Right kidney (tissue), 9 donors: Measurements from ENCODE around the gene CDH10.

ENCODE experiments used
- DNase-seq: peaks from one replicate; pipeline ENCODE4 v3.0.0-alpha.2; 2016
- long read RNA-seq, 8 donors: transcript quantifications; one replicate each; lab custom pipeline, GENCODE V29; 2026

CDH10 gene
- long read RNA-seq, donor 1, partial matches to known transcripts = 0 of 1 reads
- long read RNA-seq, donor 1, other reads (novel, unspliced or antisense) = 0 of 1 reads
- long read RNA-seq, donor 2, partial matches to known transcripts = 0 of 2 reads
- long read RNA-seq, donor 2, other reads (novel, unspliced or antisense) = 0 of 2 reads
- long read RNA-seq, donor 3 = 0 reads
- long read RNA-seq, donor 4, partial matches to known transcripts = 0 of 1 reads
- long read RNA-seq, donor 4, other reads (novel, unspliced or antisense) = 0 of 1 reads
- long read RNA-seq, donor 5, partial matches to known transcripts = 0 of 1 reads
- long read RNA-seq, donor 5, other reads (novel, unspliced or antisense) = 0 of 1 reads
- long read RNA-seq, donor 6, partial matches to known transcripts = 0 of 2 reads
- long read RNA-seq, donor 6, other reads (novel, unspliced or antisense) = 0 of 2 reads
- long read RNA-seq, donor 7 = 0 reads
- long read RNA-seq, donor 8 = 0 reads

DNA sequence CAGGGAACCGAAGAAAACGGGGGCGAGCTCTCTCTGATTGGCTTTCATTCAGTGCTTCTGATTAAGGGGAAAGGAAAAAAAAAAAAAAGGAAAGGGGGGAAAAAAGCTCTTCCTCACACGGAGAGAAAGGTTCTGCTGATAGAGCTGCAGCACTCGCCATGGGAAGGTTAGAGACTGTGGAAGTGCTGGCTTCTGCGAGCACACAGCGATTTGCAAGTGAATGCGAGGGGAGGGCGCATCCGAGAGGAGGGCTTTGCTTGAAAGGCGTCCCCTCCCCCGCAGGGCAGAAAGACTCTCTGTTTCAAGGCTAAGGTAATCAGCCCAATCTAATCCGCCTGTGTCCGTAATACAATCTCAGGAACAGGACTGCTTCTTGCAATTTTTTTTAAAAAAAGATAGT, at the start of gene CDH10:
Gene CDH10 (minus strand): TSS at position 218 of the 400 bp plus-strand sequence. CDS start 51,488 bp downstream, outside the sequence.
- peak; percentile 45 for DNase-seq

DNA sequence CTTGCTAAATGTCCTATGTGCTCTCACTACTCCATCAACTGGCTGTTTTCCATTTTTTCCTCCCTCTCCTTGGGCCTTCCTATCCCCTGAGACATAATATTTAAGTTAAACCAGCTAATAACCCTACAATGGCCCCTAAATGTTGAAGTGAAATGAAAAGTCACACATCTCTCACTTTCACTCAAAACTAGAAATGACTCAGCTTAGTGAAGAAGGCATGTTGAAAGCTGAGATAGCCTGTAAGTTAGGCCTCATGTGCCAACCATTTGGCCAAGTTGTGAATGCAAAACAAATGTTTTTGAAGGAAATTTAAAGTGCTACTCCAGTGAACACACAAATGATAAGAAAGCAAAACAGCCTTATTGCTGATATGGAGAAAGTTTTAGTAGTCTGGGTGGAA, 48.8 kb upstream of the CDH10 start:
- no peak for DNase-seq

DNA sequence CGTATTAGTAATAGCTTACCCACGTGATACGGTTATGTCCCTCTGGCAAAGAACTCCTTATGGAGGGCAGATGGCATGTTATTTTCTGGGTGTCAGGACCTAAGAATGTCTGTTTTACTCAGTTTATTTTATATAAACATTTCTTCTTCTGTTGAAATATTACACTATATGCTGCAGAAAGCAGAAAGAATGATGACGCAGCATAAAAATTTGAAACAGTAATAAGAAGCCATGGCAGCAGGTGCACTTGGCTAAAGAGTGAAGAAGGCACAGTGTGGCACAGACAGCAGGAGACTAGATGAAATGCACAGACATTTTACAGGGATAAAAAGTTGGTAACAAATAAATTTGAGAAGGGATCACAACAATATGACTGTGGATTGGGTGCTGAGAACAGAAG, 46.3 kb upstream of the CDH10 start:
- DNase-seq = no peak

DNA sequence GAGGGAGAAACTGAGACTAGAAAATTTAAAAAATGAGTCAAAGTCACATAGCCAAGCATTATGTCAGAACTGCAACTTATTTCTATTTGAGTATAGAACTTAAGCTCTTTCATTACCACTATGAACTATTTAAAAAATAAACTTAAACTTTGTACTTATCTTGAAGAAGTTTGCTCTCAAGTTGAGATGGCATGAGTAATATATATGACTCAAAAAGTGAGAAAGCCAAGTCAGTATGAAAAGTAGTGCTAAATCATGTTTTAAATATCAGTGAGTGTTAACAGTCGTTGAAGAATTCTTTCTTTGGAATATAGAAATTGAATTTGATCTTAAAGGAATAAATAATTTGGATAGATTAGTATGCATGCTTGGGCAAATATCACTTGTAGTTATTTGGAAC, 36.3 kb upstream of the CDH10 start:
- no peak for DNase-seq

DNA sequence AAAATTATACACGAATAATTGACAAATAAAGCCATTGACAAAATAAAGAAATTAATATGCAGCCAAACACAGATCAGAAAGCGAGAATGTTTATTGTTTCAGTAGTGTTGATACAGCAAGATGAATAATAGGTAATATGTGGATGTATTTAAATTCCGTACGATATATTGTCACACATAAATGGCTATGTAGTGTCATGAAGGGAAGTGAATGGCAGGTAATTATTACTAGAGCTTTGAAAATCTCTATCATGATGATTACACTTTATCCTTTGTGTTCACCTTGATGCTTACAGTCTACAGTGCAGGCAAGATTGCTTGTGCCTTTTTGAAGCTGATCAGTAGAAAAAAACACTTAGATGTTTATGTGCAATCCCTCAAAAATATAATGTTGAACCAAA, 23.3 kb upstream of the CDH10 start:
- DNase-seq = no peak

DNA sequence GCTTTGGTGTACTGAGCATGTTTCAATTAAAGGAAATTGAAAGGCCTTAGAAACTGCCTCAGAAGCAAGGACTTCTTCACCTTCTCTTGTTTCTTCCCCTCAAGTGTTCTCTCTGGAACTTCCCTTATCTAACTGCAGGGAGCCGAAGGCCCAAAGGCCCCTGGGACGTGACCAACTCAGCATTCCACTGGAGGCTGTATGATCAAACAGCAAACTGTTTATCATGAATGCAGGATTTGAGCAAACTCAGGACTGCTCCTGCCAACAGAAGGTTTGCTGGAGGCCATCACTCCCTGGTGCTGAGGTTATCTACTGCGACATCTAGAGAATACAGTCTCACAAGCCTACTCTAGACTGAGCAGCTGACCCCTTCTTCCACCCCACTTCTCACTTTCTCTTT, 4.8 kb upstream of the CDH10 start:
- DNase-seq = no peak

DNA sequence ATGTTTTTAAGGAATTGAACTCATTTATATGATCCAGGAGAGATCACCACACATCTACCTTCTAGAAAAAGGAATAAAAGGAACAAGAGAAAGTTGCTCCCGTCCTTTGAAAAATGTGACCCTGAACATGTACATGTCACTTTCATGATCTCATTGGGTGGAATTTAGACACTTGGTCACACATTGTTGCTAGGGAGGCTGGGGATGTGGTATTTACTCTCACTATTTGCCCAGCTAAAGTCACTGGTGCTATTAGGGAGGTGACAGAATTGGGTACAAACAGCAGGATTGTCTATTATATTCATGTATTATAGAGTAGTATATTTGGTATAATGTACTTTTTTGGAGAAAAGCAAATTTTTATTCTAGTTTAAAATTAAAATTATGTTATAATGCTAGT, 2.1 kb upstream of the CDH10 start:
- no peak for DNase-seq

DNA sequence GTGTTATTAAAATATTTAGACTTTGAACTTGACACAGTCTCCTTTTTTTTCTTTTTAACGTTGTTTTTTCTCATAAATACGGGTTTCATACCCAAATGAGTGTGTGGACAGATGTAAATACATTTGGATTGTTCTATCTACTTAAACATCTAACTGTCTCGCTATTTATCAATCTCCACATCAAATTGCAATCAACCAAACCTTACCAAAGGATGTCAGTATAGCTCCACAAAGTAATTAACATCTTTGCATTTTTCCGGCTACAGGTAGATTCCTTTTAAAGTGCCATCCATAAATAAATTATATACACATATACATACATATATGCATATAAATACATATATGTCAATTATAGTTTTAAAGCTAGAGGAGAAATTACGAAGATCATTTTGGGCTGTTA, 705 bp upstream of the CDH10 start:
- DNase-seq = no peak

DNA sequence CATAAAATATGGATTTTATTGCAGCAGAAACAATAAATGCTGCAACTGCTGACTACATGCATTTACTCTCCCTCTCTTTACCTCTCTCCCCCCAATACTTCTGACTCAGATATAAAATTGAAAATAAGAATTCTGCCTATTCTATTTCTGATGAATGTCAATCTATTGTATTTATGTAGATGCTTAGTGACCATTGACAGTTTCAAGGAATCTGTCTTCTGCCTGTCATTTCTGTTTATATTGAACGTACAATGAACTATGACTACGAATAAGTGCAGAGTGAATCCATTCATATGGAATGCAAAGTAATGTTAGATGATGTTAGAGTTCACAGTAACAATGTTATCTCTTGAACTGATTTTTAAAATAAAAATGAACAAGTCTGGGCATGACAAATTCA, 898 bp downstream of the CDH10 start:
- DNase-seq = no peak

DNA sequence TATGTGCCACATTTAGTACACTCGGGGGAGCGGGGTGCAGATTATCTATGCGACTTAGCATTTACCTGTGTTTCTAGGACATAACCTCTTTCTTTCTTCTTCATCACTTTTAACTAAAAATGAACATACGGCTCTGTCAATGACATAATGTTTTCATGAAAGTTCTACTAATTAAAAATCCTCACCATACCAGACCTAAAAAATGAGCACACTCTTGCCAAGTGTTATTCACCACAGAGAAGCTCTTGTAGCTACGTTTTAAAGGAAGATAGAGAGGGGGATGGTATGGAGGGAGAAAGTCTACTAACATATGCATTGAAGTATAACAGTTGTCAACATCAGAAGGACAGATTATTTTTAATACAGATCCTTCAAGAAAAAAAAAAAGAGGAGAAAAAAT, 1.6 kb downstream of the CDH10 start:
- DNase-seq = no peak

DNA sequence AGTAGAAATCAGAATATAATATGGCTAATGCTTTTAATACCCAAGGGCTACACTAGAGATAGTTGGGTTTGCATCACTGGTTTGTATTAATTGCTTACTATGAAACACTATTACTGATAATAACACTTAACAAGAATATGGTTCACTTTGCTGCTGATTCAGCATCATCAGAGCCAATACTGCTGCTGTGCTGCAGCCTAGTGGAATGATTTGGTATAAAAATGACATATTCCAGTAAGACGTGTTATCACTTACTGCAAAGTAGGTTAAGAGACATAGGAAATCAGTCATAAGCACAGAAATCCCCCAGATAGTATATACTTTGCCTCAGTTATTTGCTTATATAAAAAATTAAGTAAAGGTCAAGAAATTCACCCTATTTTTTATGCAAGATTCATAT, 2.8 kb downstream of the CDH10 start:
- DNase-seq = no peak

DNA sequence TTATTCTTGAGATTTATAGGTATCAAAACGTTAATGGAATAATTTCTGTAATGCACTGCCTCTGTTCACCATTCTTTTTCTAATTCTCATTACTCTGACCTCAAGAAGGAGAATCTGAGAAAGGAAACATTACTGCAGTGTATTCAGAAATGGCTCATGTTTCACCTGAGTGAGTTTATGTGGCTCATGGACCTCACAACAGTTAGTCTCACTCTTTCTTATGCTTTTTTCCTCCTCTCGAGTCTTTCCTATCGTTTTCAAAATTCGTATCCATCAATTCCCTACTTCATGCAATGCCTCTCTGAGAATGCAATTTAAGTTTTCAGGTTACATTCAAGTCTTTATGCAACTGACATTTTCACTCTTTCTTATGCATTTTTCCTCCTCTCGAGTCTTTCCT, 9.6 kb downstream of the CDH10 start:
- no peak for DNase-seq

DNA sequence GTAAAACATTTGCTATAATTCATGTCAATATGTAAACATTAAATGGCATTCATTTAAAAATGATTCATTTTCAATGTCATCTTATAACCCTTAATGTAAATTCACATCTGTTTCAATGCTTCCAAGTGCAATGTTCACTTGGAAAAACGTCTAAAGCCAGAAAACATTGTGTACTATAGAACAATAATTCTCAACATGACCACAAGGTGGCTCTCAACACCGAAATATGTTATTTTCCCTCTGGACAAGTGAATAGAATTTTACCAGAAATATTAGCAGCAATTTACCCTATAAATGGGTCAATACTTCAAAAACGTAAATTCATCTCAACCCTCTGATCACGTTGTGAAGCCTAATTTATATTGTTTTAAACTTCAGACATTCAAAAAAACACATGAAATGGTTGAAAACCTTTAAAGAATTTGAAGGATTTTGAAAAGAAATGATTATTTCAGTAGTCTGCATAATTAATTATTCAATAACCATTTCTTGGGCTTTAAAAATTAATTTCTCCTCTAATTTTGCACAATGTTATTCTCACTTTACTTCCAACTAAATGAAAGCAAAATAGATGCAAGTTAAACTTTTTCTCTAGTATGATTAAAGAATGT, 11.0 kb downstream of the CDH10 start:
- DNase-seq = no peak

DNA sequence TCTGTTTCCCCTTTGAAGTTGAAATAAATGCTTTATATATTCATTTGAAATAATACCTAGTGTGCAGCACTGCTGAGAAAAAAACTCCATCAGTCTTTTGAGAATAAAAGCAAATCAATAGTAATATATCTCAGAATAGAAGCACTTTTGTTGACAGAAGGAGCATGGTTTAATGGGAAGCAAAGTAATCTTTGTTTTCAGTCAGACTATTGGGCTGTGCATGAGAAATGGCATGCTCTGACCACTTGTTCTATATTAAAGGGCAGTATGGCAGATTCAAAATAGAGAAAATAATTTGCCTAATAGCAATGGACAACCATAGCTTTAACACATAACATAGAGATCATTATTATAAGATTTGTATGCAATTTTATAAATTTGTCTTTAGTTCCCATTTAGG, 12.4 kb downstream of the CDH10 start:
- no peak for DNase-seq

DNA sequence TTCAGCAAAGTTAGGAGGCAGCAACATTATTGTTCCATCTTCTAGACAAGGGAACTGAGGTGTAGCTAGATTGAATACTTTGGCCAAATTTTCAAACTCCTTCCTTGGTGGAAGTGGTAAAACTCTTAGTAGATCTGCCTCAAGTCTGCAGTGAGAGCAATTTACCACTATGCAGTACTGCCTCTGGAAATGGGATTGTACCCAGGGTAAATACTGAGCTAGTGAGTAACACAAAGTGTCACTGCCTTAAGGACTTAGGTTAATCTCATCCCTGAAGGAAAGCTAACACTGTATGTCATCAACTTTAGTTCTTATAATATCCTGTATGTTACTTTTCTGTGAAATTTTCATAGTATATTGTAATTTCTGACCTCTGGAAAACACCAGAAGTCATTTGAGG, 13.9 kb downstream of the CDH10 start:
- DNase-seq = no peak

DNA sequence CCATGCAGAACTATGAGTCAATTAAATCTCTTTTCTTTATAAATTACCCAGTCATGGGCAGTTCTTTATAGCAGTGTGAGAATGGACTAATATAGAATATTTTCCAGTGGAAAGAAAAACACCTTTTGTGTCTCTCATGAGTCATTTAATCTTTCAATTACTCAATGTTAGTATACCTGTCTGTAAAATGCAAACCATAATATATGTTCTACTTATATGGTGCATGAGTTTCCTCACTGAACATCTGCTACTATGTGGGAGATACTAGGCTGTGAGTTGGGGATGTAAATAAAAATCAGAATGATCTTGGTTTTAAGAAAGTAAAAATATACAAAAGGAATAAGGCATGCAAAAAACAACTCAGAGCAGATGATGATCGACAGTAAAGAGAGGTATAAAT, 15.0 kb downstream of the CDH10 start:
- DNase-seq = no peak

DNA sequence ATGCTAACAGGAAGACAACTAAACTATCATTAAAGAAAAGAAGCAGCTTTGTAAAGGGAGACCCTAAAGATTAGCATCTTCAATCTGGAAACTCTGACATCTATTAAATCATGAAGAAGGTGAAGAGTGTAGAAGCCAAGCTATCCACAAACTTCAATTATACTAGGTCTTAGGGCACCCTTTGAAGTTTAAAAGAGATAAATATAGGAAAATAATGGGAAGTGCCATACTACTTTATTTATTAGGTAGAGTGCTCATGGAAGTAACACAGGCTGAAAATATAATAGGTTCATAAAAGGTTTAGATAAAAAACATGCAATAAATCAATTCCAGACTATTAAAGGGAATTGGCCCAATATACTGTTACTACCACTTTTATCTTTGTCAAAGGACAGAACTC, 19.9 kb downstream of the CDH10 start:
- DNase-seq = no peak

DNA sequence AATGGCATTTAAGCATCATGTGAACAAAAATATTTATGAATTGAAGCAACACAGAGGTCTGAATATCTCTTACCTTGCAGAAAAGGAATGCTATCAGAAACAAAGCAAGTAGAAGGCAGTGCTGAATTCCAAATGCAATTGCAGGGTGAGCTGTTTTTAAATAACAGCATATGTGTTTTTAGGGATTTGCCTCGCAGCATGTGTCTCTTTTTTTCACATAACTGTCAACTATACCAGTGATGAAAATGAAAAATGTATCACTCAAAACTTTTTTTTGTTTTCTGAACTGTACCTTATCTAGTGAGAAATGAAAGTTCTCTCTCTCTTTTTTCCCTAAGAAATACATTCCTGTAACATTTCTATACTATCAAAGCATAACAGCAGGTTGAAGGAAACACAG, 21.2 kb downstream of the CDH10 start:
- no peak for DNase-seq

DNA sequence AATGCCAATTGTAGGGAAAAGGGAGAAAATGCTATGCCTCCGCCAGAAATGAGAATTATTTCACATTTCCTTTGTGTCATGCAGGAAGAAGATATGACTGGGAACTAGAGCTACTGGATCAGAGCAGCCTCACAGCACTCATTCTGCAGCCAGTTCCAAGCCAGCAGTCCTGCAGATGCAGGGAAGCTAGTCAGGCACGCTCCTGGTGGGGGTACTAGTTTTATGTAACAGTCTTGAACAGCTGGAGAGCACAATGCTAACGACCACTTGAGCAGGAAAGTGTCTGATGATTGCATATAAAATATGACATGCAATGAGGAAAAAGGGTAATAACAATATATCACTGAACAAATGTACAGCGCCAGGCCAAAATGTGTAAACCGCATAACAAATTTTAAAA, 21.7 kb downstream of the CDH10 start:
- DNase-seq = peak; percentile 5

DNA sequence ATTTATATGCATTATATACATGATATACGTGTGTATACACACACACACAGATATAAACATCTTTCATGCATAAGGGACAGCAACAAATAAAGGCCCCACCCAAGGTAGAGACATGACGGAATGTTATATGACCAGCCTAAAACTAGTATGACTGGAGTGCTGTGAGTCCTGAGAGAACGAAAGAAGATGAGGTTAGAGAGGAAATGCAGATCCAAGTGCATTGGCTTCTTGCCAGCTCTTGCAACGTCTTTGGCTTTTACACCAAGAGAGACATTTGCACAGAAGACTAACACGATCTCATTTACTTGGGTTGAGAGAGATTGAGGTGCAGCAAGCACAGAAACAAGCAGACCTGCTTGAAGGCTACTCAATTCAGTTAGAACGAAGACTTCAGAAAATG, 23.0 kb downstream of the CDH10 start:
- DNase-seq = peak; percentile 15

DNA sequence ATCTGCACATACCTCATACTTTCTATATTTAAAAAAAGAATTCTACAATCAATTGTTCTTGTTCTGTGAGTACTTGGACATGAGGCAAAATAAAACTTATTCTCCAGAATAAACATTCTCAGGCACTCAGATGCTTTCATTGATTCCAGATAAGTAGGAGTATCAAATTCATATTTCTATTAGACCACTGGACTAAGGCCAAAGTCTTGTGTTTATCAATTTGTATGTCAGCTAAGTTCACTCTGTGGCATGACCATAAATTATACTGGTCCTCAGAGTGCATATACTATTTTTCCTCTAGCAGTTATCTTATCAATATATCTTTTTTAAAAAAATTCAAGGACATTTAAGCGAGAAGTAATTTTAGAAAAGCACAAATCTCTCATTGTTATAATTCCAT, 28.2 kb downstream of the CDH10 start:
- DNase-seq = no peak

DNA sequence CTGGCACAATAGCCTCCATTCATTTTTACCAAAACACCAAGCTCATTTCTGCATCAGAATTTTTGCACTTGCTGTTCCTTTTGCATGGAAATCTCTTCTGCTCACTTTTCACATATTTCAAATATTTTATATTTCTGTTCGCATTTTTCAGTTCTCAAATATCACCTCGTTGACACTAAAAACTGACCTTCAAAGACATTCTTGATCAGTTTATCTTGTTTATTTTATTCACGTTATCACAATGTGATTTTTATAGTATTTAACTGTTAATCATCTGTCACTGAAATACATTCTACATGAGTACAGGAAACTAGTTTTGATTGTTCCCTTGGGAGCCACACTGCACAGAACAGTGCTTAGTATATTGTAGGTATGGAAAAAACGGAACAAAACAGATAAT, 29.6 kb downstream of the CDH10 start:
- no peak for DNase-seq

DNA sequence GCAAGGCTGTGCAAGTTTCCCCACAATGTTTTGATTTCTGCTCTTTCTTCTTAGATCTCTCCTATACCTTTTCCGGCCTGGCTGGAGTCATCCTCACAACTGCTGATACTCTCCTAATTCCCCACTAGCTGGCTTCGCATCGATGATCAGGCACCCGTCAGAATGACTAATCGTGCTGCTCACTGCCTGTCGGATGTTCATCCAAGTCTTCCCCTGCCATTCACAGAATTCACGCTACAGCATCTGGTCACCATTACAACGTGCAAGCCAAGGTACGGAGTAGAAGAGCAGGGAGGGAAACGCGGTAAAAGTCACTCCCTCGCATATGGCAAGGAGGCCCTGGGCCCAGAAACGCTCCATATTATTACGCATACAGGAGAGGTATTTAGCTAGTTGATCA, 35.1 kb downstream of the CDH10 start:
- no peak for DNase-seq

DNA sequence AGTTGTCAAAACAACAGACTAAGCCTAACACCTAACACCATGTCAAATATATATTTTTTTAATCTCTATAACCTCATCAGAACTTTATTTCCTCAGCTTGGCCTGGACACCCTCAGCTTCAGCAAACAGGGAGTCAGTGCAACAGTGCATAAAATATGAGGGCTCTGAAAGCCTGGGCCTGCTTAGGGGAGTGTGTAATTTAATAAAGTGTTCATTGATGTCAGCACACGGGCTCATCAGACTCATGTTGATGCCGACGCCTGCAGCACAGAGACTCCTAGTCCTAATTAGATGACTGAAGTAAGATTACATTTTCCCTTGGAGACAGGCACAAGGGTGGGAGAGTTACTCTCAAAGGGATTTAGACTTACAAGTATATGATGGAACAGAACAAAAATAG, 37.8 kb downstream of the CDH10 start:
- DNase-seq = no peak
